Caki2 (cell line): ENCODE data around the gene CST2. TPM values are rescaled to one million over a fixed set of nuclear protein-coding genes. Genes with fewer than 3 reads are reported as not detected.
"Not testable (repeated sequence)": the region's sequence is repeated elsewhere in the genome, so short reads cannot be mapped to it uniquely, and the experiment has no call there.

Experiments
- DNase-seq: peaks from one replicate; pipeline ENCODE4 v3.0.0-alpha.2; 2015; ENCODE audit warnings: low read depth
- in situ Hi-C: cut with HindIII; loops from 2 replicates; pipeline ENCODE4 v1.10.0; 2016; ENCODE audit warnings: low sequenced_read_pairs, low pct_unique_long_range_greater_than_20kb, mixed read lengths
- total RNA-seq: library from RNA; depleted of rRNA; stranded (reverse); fragments of >200 nt; shearing (Covaris generic); gene quantifications from 2 replicates; pipeline ENCODE4 v1.2.3, GENCODE V29; 2014; ENCODE audit warnings: low replicate concordance; rRNA removed

The CST2 gene
- total RNA-seq = 240 and 270 TPM in 2 replicates

DNA sequence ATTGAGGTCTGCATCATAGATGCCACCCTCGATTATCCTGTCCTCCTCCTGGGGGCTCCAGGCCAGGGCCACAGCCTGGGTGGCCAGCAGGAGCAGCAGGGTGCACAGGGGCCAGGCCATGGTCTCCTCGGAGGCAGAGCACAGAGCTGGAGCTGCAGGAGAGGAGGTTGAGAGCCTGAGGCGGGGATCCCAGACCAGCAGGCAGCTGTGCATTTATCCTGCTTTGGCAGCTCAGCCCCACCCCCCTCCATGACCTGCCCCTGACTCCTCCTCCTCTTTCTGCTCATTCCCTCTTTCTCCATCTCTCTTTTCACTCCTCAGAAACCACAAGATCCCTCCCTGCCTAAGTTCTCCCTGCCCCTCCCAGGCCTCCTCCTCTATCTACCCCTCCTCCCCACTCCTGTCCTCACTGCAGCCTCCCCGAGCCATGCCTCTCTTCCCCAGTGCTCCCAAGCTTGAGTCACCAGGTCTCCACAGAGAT lies at the start of gene CST2:
CST2 (minus strand) TSS at position 189 of the 481 bp plus-strand sequence; CDS start at position 120, 69 bp downstream.
- in situ Hi-C loops = no loop called here
- peak; percentile 97 for DNase-seq

- in situ Hi-C loops = no loop called here
Measured at GRCh38 chr20:23875606-23876237, 49.2 kb upstream of the CST2 start.

GRCh38 chr20:23874747-23875146 lies 48.2 kb upstream of the CST2 start:
- DNase-seq = no peak
- in situ Hi-C loops = no loop called here

More at GRCh38 chr20:23875606-23876237, 49.2 kb upstream of the CST2 start:
- DNase-seq = no peak

GRCh38 chr20:23873370-23874015 lies 47.0 kb upstream of the CST2 start:
- DNase-seq = no peak
- in situ Hi-C loops = no loop called here

- in situ Hi-C loops = no loop called here
- DNase-seq = no peak
Measured at GRCh38 chr20:23872065-23872464, 45.5 kb upstream of the CST2 start.

DNA sequence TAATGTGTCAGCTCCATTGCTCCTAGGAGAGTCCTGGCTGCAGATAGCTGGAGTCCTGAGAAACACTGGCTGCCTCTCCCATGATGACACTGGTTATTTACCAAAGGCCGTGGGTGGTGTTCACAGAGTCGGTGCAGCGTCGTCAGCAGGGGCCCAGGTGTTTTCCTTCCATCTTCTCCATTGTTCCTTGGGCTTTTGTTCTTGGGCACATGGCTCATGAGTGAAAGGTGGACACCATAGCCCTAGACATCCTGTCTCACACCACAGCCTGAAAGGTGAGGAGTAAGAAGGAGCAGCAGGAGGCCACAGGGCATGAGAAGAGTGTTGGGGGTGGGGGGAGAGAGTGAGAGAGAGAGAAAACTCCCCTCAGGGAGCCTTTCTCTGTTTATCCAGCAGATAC lies 43.9 kb upstream of the CST2 start:
- in situ Hi-C loops = no loop called here
- DNase-seq = no peak

DNA sequence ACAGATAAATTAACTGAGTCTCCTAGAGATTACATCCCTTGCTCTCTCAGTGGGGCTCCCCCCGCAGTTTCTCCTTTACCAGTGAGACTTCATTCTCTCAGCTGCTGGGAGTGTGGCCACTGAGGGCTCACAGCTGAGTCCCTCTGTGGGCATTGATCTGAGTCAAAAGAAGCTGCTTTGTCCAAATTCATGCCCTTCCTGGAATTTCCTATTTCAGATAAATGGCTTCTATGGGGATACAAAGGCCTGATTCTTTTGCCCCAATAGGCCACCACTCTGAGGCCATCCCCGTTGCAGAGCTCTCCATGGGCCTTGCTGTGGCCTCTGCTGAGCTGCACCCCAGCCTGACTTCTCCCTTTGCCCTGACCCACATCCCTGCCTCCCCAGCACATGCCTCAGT lies 43.0 kb upstream of the CST2 start:
- DNase-seq = no peak
- in situ Hi-C loops = no loop called here

DNA sequence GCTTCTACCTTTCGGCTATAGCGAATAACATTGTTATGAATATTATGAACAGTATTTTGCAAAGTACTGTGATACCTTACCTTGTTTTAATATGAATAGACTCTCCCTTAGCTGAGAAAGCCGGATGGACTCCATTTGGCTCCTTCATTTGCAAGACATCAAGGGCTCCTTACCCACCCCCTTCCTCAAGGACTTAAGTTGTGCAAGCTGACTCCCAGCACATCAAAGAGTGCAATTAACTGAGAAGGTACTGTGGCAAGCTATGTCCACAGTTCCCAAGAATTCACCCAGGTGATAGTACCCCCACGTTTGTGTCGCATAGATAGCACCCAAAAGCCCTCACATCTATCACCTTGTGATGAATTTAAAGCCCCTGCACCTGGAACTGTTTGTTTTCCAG lies 41.8 kb upstream of the CST2 start:
- no peak for DNase-seq
- in situ Hi-C loops = no loop called here

DNA sequence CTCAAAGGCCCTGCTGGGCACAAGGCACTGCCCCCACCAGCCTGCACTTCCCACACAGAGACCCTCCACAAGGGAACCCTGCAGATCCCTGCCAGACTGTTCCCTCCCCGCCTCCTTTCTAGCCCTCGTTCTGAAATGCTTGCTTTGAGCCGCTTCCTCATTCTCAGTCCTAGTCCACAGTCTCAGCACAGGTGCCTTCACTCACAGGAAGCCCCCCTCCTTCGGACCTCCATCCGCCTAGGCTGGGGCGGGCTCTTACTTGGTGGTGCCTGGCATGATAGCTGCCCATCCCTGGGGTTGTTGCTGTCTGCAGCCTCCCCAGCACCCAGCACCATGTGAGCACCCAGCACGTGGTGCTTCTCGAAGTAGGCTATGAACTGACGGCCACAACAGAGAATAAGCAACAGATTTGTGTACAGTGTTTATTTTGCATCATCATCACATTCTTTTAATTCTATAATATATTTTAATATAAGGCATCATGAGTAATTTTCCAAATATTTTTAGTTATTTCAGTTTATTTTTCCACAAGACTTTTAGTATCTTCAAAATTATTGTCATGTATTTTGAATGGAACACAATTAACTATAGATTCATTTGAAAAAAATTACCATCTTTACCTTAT lies 40.7 kb upstream of the CST2 start:
- no peak for DNase-seq
- in situ Hi-C loops = no loop called here

- in situ Hi-C loops, DNase-seq: not testable (repeated sequence)
Measured at GRCh38 chr20:23860771-23861170, 34.2 kb upstream of the CST2 start.

- in situ Hi-C loops = no loop called here
- peak; percentile 96 for DNase-seq
Measured at GRCh38 chr20:23857962-23858595, 31.6 kb upstream of the CST2 start.

GRCh38 chr20:23856736-23857135 lies 30.2 kb upstream of the CST2 start:
- no peak for DNase-seq
- in situ Hi-C loops = no loop called here

DNA sequence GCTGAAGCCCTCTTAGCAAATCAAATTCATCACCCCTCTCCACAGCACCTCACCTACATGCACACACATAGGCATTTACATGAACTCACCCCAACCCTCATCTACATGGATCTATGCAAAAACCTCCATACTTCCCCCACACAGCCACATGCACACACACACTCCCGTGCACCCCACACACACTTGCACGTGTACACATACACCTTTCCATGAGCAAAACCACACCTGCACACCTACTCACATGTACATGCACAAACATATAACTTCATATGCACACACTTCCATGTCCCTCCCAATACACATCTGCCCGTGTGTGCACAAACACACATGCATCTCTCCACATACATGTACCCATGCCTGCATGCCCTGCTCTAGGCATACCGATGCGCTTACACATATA lies 29.7 kb upstream of the CST2 start:
- no peak for DNase-seq
- in situ Hi-C loops = no loop called here

- DNase-seq = no peak
Measured at GRCh38 chr20:23841693-23842092, 15.2 kb upstream of the CST2 start.

DNA sequence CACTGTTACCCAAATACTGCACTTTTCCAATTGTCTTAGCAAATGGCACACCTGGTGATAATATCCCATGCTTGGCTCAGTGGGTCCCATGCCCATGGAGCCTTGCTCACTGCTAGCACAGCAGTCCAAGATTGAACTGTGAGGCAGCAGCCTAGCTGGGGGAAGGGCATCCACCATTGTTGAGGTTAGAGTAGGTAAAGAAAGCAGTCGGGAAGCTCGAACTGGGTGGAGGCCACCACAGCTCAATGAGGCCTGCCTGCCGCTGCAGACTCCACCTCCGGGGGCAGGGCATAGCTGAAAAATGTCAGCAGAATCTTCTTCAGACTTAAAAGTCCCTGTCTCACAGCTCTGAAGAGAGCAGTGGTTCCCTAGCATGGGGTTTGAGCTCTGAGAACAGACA lies 9.2 kb upstream of the CST2 start:
- DNase-seq = no peak
- in situ Hi-C loops = no loop called here

More at GRCh38 chr20:23841693-23842092, 15.2 kb upstream of the CST2 start:
- in situ Hi-C loops = no loop called here

GRCh38 chr20:23832775-23833513 lies 6.4 kb upstream of the CST2 start:
- DNase-seq = peak; percentile 86
- in situ Hi-C loops = no loop called here

- DNase-seq = peak; percentile 94
- in situ Hi-C loops = not testable (repeated sequence)
Measured at GRCh38 chr20:23831961-23832360, 5.4 kb upstream of the CST2 start.

- DNase-seq = no peak
- in situ Hi-C loops = no loop called here
Measured at GRCh38 chr20:23823621-23824324, 2.8 kb downstream of the CST2 start.
